HFF-Myc (cell line): ENCODE data around the gene C2orf92.
A peak's percentile ranks its signal among the peaks of the same experiment; 100 is the strongest.
"Not testable (repeated sequence)": the region's sequence is repeated elsewhere in the genome, so short reads cannot be mapped to it uniquely, and the experiment has no call there.

Experiments
- DNase-seq: peaks from one replicate; pipeline ENCODE4 v3.0.0-alpha.2; 2011; ENCODE audit warnings: low read depth; ENCODE audit errors: extremely low read depth
- H3K4me3 ChIP-seq: replicated peaks from 2 replicates; pipeline ENCODE4 v1.5.1; 2011; ENCODE audit warnings: low read depth, mild to moderate bottlenecking, control low read depth, low read length
- TF ChIP-seq, protein P1 (sequence below): IDR thresholded peaks from 2 replicates; pipeline ENCODE4 v1.5.1; 2012; ENCODE audit warnings: mild to moderate bottlenecking, low read depth, low read length, control low read depth; ENCODE audit errors: missing control alignments

C2orf92 gene

DNA sequence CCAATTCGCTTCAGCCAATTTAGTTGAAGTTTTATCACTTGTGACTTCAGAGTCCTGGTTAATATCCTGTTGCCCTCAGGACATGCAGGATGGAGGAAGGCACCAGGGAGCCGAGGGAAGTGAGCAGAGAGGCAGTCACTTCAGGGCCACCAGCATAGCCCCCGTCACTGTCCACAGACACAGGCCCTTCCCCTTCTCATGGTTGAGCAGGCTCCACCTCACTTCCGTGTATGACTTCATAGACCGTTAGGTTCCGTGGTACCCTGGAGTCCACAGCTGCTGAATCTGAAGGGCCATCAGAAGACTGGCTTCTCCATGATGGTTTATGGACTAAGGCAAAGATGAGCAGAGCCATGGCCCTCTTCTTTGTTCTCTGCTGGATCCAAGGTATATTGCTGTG is at the start of gene C2orf92:
C2orf92 (plus strand) TSS at position 266 of the 400 bp plus-strand sequence; CDS start at position 342, 76 bp downstream.
- H3K4me3 ChIP-seq: no peak within 1 kb of the TSS
- TF ChIP-seq, protein P1, sequence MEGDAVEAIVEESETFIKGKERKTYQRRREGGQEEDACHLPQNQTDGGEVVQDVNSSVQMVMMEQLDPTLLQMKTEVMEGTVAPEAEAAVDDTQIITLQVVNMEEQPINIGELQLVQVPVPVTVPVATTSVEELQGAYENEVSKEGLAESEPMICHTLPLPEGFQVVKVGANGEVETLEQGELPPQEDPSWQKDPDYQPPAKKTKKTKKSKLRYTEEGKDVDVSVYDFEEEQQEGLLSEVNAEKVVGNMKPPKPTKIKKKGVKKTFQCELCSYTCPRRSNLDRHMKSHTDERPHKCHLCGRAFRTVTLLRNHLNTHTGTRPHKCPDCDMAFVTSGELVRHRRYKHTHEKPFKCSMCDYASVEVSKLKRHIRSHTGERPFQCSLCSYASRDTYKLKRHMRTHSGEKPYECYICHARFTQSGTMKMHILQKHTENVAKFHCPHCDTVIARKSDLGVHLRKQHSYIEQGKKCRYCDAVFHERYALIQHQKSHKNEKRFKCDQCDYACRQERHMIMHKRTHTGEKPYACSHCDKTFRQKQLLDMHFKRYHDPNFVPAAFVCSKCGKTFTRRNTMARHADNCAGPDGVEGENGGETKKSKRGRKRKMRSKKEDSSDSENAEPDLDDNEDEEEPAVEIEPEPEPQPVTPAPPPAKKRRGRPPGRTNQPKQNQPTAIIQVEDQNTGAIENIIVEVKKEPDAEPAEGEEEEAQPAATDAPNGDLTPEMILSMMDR: no peak
- no peak for DNase-seq

DNA sequence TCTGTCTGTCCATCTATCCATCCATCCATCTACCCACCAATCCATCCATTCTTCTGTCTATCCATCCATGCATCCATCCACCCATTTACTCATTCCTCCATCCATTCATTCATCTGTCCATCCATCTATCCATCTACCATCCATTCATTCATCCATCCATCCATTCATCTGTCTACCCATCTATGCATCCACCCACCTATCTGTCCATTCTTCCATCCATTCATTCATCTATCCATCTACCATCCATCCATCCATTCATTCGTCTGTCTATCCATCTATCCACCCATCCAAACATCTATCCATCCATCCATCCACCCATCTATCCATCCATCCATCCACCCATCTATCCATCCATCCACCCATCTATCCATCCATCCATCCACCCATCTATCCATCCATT is 49.0 kb upstream of the C2orf92 start:
- H3K4me3 ChIP-seq: not testable (repeated sequence)

DNA sequence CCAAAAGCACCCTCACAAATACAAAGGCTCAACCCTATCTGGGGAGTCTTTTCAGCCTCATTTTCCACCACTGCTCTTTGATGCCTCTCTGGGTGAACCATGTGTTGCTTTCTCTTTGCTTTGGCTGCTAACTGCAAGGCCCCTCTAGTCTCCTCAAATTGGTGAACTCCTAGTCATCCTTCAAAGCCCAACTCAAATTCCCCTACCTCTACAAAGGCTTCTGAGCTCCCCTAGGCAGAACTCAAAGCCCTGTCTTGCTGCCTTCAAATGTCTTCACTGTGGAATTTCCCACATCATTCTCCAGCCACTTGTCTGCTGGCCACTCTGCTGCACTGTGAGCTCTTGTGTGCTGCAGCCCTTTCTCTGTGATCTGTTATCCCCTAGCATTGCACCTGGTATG is 46.5 kb upstream of the C2orf92 start:
- H3K4me3 ChIP-seq, DNase-seq: not testable (repeated sequence)

More for the DNA sequence above, 49.0 kb upstream of the C2orf92 start:
- not testable (repeated sequence) for DNase-seq

DNA sequence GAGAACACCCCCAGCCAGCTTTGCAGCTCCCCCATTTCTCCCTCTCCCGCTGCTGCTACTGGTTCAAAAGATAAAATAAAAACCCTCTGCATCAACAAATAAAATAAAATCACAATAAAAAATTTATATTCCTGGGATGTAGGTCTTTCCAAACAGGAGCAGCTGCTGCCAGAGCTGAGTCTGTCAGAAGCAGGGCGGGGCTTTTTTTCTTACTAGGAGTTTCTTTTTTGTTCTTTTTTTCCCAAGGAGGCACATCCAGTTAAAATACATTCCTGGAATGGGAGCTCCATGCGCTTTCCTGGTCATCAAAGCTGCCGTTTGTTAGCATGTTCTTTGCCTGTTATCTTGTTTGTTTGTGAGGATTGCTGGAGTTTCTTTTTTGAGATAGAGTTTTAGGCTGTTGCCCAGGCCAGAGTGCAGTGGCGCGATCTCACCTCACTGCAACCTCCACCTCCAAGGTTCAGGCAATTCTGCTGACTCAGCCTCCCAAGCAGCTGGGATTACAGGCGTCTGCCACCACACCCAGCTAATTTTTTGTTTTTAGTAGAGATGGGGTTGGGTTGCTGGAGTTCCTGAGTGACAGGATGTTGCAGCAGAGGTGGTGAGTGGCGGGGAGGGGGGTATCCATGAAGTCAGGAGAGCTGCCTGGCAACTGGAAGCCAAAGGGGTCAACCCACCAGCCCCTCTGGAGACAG is 44.0 kb upstream of the C2orf92 start:
- not testable (repeated sequence) for DNase-seq, H3K4me3 ChIP-seq

DNA sequence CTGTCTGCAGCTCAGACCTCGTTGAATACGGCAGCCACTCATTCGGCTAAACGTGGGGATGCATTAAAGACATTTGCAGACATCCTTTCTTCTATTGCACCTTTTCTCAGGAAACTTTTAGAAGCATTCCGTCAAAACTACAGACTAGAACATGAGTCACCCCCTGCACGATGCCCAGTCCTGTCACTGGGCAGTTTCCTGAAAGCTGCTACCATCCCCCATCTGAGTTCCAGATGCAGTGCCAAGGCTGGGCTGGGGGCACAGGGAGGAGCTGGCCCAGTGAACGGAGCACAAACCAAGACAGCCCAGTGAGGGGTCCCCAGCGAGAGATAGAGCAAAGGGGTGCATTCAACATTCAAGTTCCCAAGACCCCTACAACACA is 43.5 kb upstream of the C2orf92 start:
- not testable (repeated sequence) for DNase-seq, H3K4me3 ChIP-seq

DNA sequence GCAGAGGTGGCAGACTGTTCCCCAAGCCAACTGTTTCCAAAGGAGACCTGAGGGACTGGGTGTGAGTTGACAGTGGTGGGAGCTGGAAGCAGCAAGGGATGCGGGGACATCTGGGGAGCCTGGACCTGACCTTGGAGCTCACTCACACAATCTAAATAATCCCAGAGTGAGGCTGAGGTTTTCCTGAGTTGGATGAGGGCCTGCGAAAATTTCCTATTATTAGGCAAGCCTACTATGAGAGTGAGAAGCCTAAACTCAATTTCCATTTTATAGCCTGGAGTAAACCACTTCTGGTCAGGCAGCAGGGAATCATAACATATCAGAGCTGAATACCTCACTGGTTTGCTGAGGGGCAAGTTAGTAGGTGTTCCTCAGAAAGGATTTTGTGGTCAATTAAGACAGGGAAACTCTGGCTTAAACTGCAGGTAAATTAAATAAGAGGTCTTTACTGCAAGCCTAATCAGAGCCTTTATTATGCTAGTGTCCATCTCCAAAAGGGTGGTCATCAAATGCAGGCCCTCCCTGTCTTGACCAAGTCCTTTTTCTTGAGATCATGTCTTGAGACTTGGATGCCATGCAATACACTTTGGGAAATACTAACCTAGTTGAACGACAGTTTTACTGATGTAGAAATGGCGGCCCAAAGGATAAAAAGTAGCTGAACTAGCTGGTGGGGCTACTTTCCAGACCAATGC is 25.3 kb upstream of the C2orf92 start:
- no peak for DNase-seq

DNA sequence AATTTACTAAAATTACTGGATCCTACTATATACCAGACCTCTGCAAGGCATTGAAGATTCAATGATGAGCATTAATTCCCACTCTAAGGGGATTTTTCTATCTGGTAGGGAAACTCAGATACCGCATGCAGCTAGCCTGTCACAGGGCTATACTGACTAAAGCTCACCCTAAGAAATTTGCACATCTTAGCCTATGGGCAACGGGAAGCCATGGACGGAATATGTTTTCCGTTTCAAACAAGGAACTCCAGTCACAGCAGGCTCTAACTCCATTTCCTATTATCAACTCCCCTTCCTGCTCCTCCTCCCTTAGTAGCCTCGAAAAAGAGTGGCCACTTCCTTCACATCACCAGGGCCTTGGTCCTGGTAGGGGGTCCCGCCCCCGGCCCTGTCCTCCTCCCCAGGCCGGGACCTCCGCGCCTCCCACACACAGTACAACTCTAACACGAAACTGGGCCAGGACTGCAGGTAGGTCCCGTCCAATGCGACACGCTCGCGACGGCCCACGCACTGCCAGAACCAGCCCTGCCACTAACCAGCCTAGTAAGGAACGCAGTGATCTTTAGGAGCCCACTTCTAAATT is 24.3 kb upstream of the C2orf92 start:
- no peak for DNase-seq

More for the DNA sequence above, 25.3 kb upstream of the C2orf92 start:
- H3K4me3 ChIP-seq: no peak overlapping the region
- TF ChIP-seq, protein P1: no peak

DNA sequence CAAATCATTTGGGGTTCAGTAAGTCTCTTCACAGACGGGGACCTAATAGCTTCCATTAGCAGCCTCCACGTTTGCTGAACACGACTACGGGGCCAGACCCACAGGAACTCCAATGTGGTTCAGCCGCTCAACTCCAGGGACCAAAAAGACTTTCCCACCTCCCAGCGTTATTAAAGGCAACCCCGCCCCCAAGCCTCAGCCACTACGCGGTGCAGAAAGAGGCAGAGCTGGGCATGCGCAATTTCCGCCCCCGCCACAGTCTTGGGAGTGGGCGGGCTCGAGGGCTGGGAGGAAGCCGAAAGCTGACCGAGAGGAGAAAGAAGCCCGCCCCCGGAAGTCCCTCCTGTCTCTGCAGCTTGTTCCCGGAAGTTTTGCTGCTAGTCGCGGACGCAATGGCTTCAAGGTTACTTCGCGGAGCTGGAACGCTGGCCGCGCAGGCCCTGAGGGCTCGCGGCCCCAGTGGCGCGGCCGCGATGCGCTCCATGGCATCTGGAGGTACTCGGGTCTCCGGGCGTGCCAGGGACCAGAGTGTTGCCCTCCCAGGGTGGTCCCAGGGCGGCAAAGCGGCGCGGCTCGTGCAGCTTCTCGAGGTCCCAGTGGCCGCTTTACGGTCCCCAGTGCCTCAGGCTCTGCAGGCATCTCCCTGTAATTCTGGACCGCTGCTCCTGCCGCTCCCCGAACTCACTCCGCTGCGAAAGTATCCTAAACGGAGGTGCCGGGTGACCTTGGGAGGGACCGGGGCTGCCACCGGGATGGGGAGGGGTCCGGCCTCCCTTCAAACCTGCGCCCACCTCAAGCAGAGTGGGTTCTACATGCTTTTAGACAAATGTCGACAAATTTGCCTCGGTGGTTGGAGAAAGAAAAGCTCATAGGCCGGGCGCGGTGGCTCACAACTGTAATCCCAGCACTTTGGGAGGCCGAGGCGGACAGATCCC is 23.6 kb upstream of the C2orf92 start, which contains the start of gene COX5B:
COX5B (plus strand) TSS at position 368 of the 935 bp plus-strand sequence; CDS start at position 393, 25 bp downstream.
- TF ChIP-seq, protein P1: no peak
- H3K4me3 ChIP-seq: peak within 1 kb of the TSS; percentile 76
- peak; percentile 91 for DNase-seq

More for the DNA sequence above, 24.3 kb upstream of the C2orf92 start:
- peak overlapping the region; percentile 76 for H3K4me3 ChIP-seq
- TF ChIP-seq, protein P1: no peak
